ENCODE results near the gene GPR33. TPM values are rescaled to one million over a fixed set of nuclear protein-coding genes. Genes with fewer than 3 reads are reported as not detected.

The GPR33 gene
- total RNA-seq, 1 donor from 2014 or later, result not detected

DNA sequence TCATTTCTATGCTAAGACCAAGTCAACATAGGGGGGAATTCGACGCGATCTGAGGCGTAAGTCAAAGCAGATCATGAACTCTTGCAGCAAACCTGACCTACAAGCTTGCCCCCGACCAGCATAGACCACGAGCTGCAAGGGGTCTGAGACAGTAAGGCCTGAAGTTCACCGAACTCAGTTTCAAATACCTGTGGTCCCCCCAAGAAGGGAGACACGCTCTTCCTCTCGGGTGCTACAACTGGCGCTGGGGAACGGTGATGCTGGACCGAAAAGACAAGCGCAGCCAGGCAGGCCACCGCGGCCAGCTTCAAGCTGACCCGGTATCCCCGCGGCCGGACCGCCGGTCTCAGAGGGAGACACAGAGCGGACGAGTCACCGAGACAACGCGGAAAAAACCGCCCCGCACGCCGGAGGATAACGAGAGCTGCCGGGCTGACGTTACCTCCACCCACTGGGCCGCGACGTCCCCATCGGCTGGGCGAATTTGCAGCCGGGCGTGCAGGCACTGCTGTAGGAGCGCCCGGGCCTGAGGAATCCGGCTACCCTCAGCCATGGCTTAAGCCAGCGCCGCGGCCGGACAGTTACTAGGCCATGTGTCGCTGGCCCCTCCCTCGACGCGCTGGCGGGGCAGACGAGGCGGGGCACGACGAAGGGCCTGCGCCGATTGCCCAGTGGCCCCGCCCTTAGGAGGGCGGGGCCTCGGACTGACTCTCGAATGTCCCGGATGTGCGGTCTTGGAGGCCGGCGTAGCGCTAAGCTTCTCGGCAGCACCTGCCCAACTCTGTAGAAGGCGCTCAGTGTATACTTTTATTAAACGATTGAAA, 30.8 kb downstream of the GPR33 start, which contains the start of gene DTD2:
DTD2 (minus strand) TSS at position 666 of the 824 bp plus-strand sequence; CDS start at position 553, 113 bp downstream.
- DNase-seq (ENCODE audit: low spot score), result peak; percentile 99
- H3K4me1 ChIP-seq, result peaks cover 18% of the 10 kb centered on the region
- H3K4me3 ChIP-seq, result peak within 1 kb of the TSS; percentile 62
- H2AFZ ChIP-seq (replicated peaks), result peak within 1 kb of the TSS; percentile 98
- peaks cover 6% of the 10 kb centered on the region for H3K79me2 ChIP-seq (ENCODE audit: low read depth)
- peak within 1 kb of the TSS; percentile 56 for H3K27ac ChIP-seq
- no peaks in the 10 kb centered on the region for H3K9me3 ChIP-seq (ENCODE audit: low read depth)
- H3K27ac Mint-ChIP-seq, result peak within 1 kb of the TSS; percentile 89
- H3K9ac ChIP-seq, result peak within 1 kb of the TSS; percentile 33
- H3F3A ChIP-seq (ENCODE audit: low read depth), result peaks cover 6% of the 10 kb centered on the region
- H3K36me3 Mint-ChIP-seq, result no peaks in the 10 kb centered on the region
- TF ChIP-seq, protein P1, sequence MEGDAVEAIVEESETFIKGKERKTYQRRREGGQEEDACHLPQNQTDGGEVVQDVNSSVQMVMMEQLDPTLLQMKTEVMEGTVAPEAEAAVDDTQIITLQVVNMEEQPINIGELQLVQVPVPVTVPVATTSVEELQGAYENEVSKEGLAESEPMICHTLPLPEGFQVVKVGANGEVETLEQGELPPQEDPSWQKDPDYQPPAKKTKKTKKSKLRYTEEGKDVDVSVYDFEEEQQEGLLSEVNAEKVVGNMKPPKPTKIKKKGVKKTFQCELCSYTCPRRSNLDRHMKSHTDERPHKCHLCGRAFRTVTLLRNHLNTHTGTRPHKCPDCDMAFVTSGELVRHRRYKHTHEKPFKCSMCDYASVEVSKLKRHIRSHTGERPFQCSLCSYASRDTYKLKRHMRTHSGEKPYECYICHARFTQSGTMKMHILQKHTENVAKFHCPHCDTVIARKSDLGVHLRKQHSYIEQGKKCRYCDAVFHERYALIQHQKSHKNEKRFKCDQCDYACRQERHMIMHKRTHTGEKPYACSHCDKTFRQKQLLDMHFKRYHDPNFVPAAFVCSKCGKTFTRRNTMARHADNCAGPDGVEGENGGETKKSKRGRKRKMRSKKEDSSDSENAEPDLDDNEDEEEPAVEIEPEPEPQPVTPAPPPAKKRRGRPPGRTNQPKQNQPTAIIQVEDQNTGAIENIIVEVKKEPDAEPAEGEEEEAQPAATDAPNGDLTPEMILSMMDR (IDR thresholded peaks at IDR 0.05), result no peak
- TF ChIP-seq EZH2phosphoT487 (IDR thresholded peaks at IDR 0.05) (no peak), EZH2 (IDR thresholded peaks at IDR 0.05) (no peak)
- no peaks in the 10 kb centered on the region for H3K9me3 Mint-ChIP-seq
- H4K20me1 ChIP-seq (ENCODE audit: low read depth), result no peaks in the 10 kb centered on the region
- H3K27me3 Mint-ChIP-seq (ENCODE audit: insufficient read depth, low read depth), result no peaks in the 10 kb centered on the region
- peaks cover 34% of the 10 kb centered on the region for H3K4me1 Mint-ChIP-seq
- H3K27me3 ChIP-seq, result no peaks in the 10 kb centered on the region
- H3K36me3 ChIP-seq, result no peaks in the 10 kb centered on the region
- H3K4me2 ChIP-seq, result peak within 1 kb of the TSS; percentile 80
- H3K4me3 Mint-ChIP-seq, result peak within 1 kb of the TSS; percentile 94

DNA sequence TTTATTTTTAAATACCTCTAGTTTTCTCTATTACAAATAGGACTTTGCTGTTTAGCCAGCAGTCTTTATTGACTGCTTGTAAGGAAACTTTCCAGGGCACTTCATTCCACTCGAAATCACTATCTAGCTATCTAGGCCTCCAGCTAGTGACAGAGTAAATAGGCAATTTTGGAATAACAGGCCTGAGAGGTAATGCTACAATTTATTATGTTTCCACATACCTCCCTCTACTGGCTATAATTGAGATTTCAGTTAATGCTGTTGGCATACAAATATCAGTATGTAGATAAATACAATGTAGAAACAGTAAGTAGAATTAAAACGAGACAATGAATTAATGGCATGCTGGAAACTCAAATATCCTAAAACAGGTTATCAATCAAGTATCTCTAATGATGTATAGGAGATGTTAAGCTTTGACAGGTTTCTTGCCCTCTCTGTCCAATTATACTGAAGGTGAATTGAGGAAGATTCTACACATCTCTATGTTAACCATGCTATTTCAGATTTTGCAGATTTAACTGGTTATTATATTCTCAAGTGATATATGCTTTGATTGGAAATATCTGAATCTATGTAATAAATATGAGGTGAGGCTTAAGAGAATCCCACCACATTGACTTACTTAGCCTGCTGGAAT, 37.7 kb downstream of the GPR33 start:
- Histone ChIP-seq H3K27me3 (no peaks in the 10 kb centered on the region), H3K4me2 (no peak overlapping the region), H3F3A (ENCODE audit: low read depth) (no peaks in the 10 kb centered on the region), H4K20me1 (ENCODE audit: low read depth) (no peaks in the 10 kb centered on the region), H3K4me1 (no peaks in the 10 kb centered on the region), H3K36me3 (no peaks in the 10 kb centered on the region), H2AFZ (replicated peaks) (no peak overlapping the region), H3K4me3 (no peak overlapping the region), H3K9me3 (ENCODE audit: low read depth) (no peaks in the 10 kb centered on the region), H3K27ac (no peak overlapping the region), H3K79me2 (ENCODE audit: low read depth) (no peaks in the 10 kb centered on the region), H3K9ac (no peak overlapping the region)
- Mint-ChIP-seq H3K9me3 (no peaks in the 10 kb centered on the region), H3K27ac (no peak overlapping the region), H3K27me3 (ENCODE audit: insufficient read depth, low read depth) (no peaks in the 10 kb centered on the region), H3K36me3 (peaks cover 13% of the 10 kb centered on the region), H3K4me1 (peaks cover 7% of the 10 kb centered on the region), H3K4me3 (no peak overlapping the region)
- TF ChIP-seq, protein P1 (IDR thresholded peaks at IDR 0.05), result peak; percentile 55
- no peak for TF ChIP-seq EZH2phosphoT487 (IDR thresholded peaks at IDR 0.05)
- DNase-seq (ENCODE audit: low spot score), result peak; percentile 9

DNA sequence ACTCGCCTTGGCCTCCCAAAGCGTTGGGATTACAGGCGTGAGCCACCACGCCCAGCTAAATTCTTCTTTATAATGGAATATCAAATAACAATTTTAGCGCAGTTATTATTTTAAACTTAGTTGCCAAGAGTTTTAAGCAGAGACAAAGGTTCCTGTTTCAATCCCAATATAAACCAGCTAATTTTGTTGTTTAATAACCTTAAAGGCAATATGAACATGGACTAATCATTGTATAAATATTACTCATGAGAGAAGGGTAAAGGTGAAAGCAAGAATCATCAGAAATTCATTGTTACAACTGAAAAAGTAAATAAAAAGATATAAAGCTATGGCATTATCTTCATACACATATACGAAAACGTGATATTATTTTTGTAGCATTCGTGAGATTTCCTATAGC, 38.7 kb downstream of the GPR33 start:
- H3K79me2 ChIP-seq (ENCODE audit: low read depth), result no peaks in the 10 kb centered on the region
- no peaks in the 10 kb centered on the region for H3K9me3 ChIP-seq (ENCODE audit: low read depth)
- no peaks in the 10 kb centered on the region for H3K4me1 ChIP-seq
- Mint-ChIP-seq H3K27ac (no peak overlapping the region), H3K4me1 (peaks cover 3% of the 10 kb centered on the region), H3K9me3 (no peaks in the 10 kb centered on the region), H3K36me3 (peaks cover 14% of the 10 kb centered on the region), H3K4me3 (no peak overlapping the region), H3K27me3 (ENCODE audit: insufficient read depth, low read depth) (no peaks in the 10 kb centered on the region)
- H2AFZ ChIP-seq (replicated peaks), result no peak overlapping the region
- H3K36me3 ChIP-seq, result no peaks in the 10 kb centered on the region
- H3K27ac ChIP-seq, result no peak overlapping the region
- no peaks in the 10 kb centered on the region for H3K27me3 ChIP-seq
- H3F3A ChIP-seq (ENCODE audit: low read depth), result no peaks in the 10 kb centered on the region
- DNase-seq (ENCODE audit: low spot score), result no peak
- no peak overlapping the region for H3K9ac ChIP-seq
- H4K20me1 ChIP-seq (ENCODE audit: low read depth), result no peaks in the 10 kb centered on the region
- no peak overlapping the region for H3K4me3 ChIP-seq
- TF ChIP-seq EZH2 (IDR thresholded peaks at IDR 0.05) (no peak), EZH2phosphoT487 (IDR thresholded peaks at IDR 0.05) (no peak)
- TF ChIP-seq, protein P1 (IDR thresholded peaks at IDR 0.05), result no peak
- H3K4me2 ChIP-seq, result no peak overlapping the region

Measured in neural progenitor cell (in vitro differentiated cells).